ENCODE results near the gene ADCY2.

The ADCY2 gene

DNA sequence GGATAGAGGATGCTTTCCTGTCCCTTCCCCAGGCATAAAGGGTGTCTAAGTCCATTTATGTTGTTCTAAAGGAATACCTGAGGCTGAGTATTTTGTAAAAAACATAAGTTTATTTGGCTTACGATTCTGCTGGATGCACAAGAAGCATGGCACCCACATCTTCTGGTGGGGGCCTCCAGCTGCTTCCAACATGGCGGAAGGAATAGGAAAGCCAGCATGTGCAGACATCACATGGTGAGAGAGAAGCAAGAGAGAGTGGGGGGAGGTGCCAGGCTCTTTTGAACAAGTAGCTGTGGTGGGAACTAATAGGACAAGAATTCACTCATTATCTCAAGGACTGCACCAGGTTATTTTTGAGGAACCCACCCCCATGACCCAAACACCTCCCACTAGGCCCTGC, 77.2 kb downstream of the ADCY2 start:
- Histone ChIP-seq H4K91ac (ENCODE audit: low read length) (no peak overlapping the region), H3K79me1 (replicated peaks; ENCODE audit: low read length, poor library complexity, severe bottlenecking) (no peaks in the 10 kb centered on the region), H3K23ac (ENCODE audit: low read length in 2 of 2) (no peak overlapping the region), H3K4me2 (ENCODE audit: low read length, poor library complexity, severe bottlenecking) (no peak overlapping the region), H3K36me3 (ENCODE audit: control insufficient read depth in 1 of 2, insufficient read depth in 2 of 2, low read depth in 1 of 2, low read length in 2 of 2) (no peaks in the 10 kb centered on the region), H3K14ac (ENCODE audit: low read length in 2 of 2) (no peak overlapping the region), H2AFZ (ENCODE audit: low read depth, low read length) (no peak overlapping the region), H2AK5ac (ENCODE audit: low read length, severe bottlenecking) (no peak overlapping the region), H2BK5ac (ENCODE audit: low read depth, low read length, poor library complexity, severe bottlenecking) (no peak overlapping the region), H2BK12ac (ENCODE audit: low read length in 2 of 2) (no peak overlapping the region), H3K4me1 (ENCODE audit: control insufficient read depth, insufficient read depth, low read depth, low read length) (no peaks in the 10 kb centered on the region), H3K18ac (ENCODE audit: low read depth in 1 of 2, low read length in 2 of 2) (no peak overlapping the region), H3K27ac (ENCODE audit: low read length, poor library complexity, severe bottlenecking) (no peak overlapping the region), H3K4ac (ENCODE audit: low read depth in 1 of 2, low read length in 2 of 2) (no peak overlapping the region), H3K9me3 (ENCODE audit: control insufficient read depth, low read length) (peaks cover 12% of the 10 kb centered on the region), H4K8ac (ENCODE audit: low read length) (no peak overlapping the region), H2BK120ac (ENCODE audit: low read depth, low read length) (no peak overlapping the region), H3K9ac (ENCODE audit: low read length) (no peak overlapping the region), H2BK15ac (ENCODE audit: low read depth, poor library complexity, severe bottlenecking) (no peak overlapping the region), H3K27me3 (ENCODE audit: control insufficient read depth in 1 of 2, insufficient read depth in 1 of 2, low read length in 2 of 2) (no peaks in the 10 kb centered on the region), H3K4me3 (ENCODE audit: insufficient read depth in 1 of 2, low read depth in 1 of 2, low read length in 2 of 2) (no peak overlapping the region)
- WGBS: 63% methylated on average over 2 of the region's 2 CpGs
- DNase-seq: no peak

DNA sequence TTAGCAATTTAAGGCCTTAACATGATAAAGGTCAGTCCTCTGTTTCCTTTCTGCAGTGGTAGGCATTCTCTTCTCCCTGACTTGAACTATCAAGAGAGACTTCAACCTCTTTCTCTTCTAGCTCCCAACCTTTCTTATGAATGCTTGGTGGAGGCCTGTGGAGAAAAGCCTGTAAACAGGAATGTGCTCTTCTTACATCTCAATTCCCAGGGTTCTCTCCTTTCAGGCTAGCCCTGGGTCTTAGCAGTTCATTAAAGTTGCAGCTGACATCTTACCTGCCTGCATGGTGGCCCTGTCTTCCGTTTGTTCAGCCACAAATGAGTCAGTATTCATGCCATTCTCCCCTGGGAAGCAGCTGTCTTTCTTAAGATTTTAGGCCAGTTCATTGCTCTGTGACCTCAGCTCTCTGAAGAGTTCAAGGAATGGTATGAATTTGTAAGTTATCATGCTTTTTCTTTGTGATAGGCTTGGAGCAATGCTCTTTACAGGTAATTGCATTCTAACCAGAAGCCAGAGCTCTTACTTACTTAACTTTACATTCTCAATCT, 77.8 kb downstream of the ADCY2 start:
- H3K18ac ChIP-seq (ENCODE audit: low read depth in 1 of 2, low read length in 2 of 2): no peak overlapping the region
- no peak overlapping the region for H2BK15ac ChIP-seq (ENCODE audit: low read depth, poor library complexity, severe bottlenecking)
- H2BK12ac ChIP-seq (ENCODE audit: low read length in 2 of 2): no peak overlapping the region
- no peak overlapping the region for H3K14ac ChIP-seq (ENCODE audit: low read length in 2 of 2)
- no peak overlapping the region for H2AFZ ChIP-seq (ENCODE audit: low read depth, low read length)
- H3K4ac ChIP-seq (ENCODE audit: low read depth in 1 of 2, low read length in 2 of 2): no peak overlapping the region
- no peaks in the 10 kb centered on the region for H3K27me3 ChIP-seq (ENCODE audit: control insufficient read depth in 1 of 2, insufficient read depth in 1 of 2, low read length in 2 of 2)
- 33% methylated on average over 1 of the region's 1 CpG for WGBS
- H3K23ac ChIP-seq (ENCODE audit: low read length in 2 of 2): no peak overlapping the region
- no peaks in the 10 kb centered on the region for H3K36me3 ChIP-seq (ENCODE audit: control insufficient read depth in 1 of 2, insufficient read depth in 2 of 2, low read depth in 1 of 2, low read length in 2 of 2)
- no peak overlapping the region for H3K9ac ChIP-seq (ENCODE audit: low read length)
- H3K9me3 ChIP-seq (ENCODE audit: control insufficient read depth, low read length): peaks cover 12% of the 10 kb centered on the region
- H3K4me1 ChIP-seq (ENCODE audit: control insufficient read depth, insufficient read depth, low read depth, low read length): no peaks in the 10 kb centered on the region
- no peak for DNase-seq
- H2BK5ac ChIP-seq (ENCODE audit: low read depth, low read length, poor library complexity, severe bottlenecking): no peak overlapping the region
- no peaks in the 10 kb centered on the region for H3K79me1 ChIP-seq (replicated peaks; ENCODE audit: low read length, poor library complexity, severe bottlenecking)
- no peak overlapping the region for H2AK5ac ChIP-seq (ENCODE audit: low read length, severe bottlenecking)
- H3K27ac ChIP-seq (ENCODE audit: low read length, poor library complexity, severe bottlenecking): no peak overlapping the region
- H3K4me3 ChIP-seq (ENCODE audit: insufficient read depth in 1 of 2, low read depth in 1 of 2, low read length in 2 of 2): no peak overlapping the region
- H3K4me2 ChIP-seq (ENCODE audit: low read length, poor library complexity, severe bottlenecking): no peak overlapping the region
- no peak overlapping the region for H2BK120ac ChIP-seq (ENCODE audit: low read depth, low read length)
- no peak overlapping the region for H4K91ac ChIP-seq (ENCODE audit: low read length)
- no peak overlapping the region for H4K8ac ChIP-seq (ENCODE audit: low read length)

DNA sequence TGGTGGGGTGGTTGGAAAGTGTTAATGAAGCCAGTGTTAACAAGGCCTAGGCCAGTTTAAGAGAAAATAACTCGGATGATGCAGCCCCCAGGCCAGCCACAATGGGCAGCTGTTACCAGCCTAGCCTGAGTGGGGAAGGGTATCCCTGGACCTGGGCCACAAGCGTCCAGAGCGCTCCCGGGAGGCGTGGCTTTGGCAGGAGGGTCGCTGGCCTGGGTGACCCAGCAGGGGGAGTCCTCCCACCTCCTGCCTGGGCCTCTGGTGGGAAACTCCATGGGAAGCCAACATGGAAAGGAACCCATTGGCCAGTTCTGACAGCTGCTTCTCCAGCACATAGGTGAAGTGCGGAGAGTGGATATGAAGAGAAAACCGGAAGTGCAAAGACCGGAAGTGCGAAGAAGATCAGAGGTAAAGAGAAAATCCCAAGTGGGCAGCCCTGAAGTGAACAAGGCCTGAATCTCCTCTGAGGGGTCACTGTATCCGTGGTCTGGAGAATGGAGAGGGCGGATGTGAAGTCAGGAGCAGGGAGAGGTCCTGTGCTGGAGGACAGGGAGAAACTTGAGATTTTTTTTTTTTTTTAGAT, 79.0 kb downstream of the ADCY2 start:
- WGBS: 86% methylated on average over 12 of the region's 12 CpGs
- Histone ChIP-seq H3K27ac (ENCODE audit: low read length, poor library complexity, severe bottlenecking) (no peak overlapping the region), H3K9ac (ENCODE audit: low read length) (no peak overlapping the region), H4K8ac (ENCODE audit: low read length) (no peak overlapping the region), H3K9me3 (ENCODE audit: control insufficient read depth, low read length) (peaks cover 12% of the 10 kb centered on the region), H3K36me3 (ENCODE audit: control insufficient read depth in 1 of 2, insufficient read depth in 2 of 2, low read depth in 1 of 2, low read length in 2 of 2) (no peaks in the 10 kb centered on the region), H3K4me3 (ENCODE audit: insufficient read depth in 1 of 2, low read depth in 1 of 2, low read length in 2 of 2) (no peak overlapping the region), H2BK5ac (ENCODE audit: low read depth, low read length, poor library complexity, severe bottlenecking) (no peak overlapping the region), H3K4me2 (ENCODE audit: low read length, poor library complexity, severe bottlenecking) (no peak overlapping the region), H3K27me3 (ENCODE audit: control insufficient read depth in 1 of 2, insufficient read depth in 1 of 2, low read length in 2 of 2) (no peaks in the 10 kb centered on the region), H3K4me1 (ENCODE audit: control insufficient read depth, insufficient read depth, low read depth, low read length) (no peaks in the 10 kb centered on the region), H3K23ac (ENCODE audit: low read length in 2 of 2) (no peak overlapping the region), H2BK120ac (ENCODE audit: low read depth, low read length) (no peak overlapping the region), H3K18ac (ENCODE audit: low read depth in 1 of 2, low read length in 2 of 2) (no peak overlapping the region), H2AK5ac (ENCODE audit: low read length, severe bottlenecking) (no peak overlapping the region), H4K91ac (ENCODE audit: low read length) (no peak overlapping the region), H2BK12ac (ENCODE audit: low read length in 2 of 2) (no peak overlapping the region), H3K14ac (ENCODE audit: low read length in 2 of 2) (no peak overlapping the region), H2AFZ (ENCODE audit: low read depth, low read length) (no peak overlapping the region), H3K4ac (ENCODE audit: low read depth in 1 of 2, low read length in 2 of 2) (no peak overlapping the region), H3K79me1 (replicated peaks; ENCODE audit: low read length, poor library complexity, severe bottlenecking) (no peaks in the 10 kb centered on the region), H2BK15ac (ENCODE audit: low read depth, poor library complexity, severe bottlenecking) (no peak overlapping the region)
- no peak for DNase-seq

DNA sequence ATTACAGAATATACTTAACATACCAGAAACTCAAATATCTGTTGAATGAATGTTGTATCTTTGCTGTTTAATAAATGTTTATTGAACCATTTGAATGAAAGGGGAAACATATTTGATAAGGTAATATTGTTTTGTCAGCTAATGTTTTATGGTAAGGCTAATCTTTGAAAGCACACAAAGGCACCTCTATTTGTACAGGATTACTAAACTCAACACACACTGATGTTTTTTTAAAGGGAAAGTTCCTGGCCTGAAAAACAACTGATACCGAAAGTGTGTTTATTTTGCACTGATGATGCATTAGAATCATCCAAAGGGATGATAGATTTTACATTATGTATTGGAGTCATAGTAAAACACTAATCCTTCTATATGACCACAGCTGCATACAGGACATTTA, 82.5 kb downstream of the ADCY2 start:
- Histone ChIP-seq H2AK5ac (ENCODE audit: low read length, severe bottlenecking) (no peak overlapping the region), H3K27ac (ENCODE audit: low read length, poor library complexity, severe bottlenecking) (no peak overlapping the region), H3K4ac (ENCODE audit: low read depth in 1 of 2, low read length in 2 of 2) (no peak overlapping the region), H3K79me1 (replicated peaks; ENCODE audit: low read length, poor library complexity, severe bottlenecking) (no peaks in the 10 kb centered on the region), H3K14ac (ENCODE audit: low read length in 2 of 2) (no peak overlapping the region), H3K9ac (ENCODE audit: low read length) (no peak overlapping the region), H2BK5ac (ENCODE audit: low read depth, low read length, poor library complexity, severe bottlenecking) (no peak overlapping the region), H4K8ac (ENCODE audit: low read length) (no peak overlapping the region), H3K4me3 (ENCODE audit: insufficient read depth in 1 of 2, low read depth in 1 of 2, low read length in 2 of 2) (no peak overlapping the region), H3K4me1 (ENCODE audit: control insufficient read depth, insufficient read depth, low read depth, low read length) (no peaks in the 10 kb centered on the region), H2AFZ (ENCODE audit: low read depth, low read length) (no peak overlapping the region), H2BK120ac (ENCODE audit: low read depth, low read length) (no peak overlapping the region), H3K36me3 (ENCODE audit: control insufficient read depth in 1 of 2, insufficient read depth in 2 of 2, low read depth in 1 of 2, low read length in 2 of 2) (no peaks in the 10 kb centered on the region), H2BK15ac (ENCODE audit: low read depth, poor library complexity, severe bottlenecking) (no peak overlapping the region), H3K18ac (ENCODE audit: low read depth in 1 of 2, low read length in 2 of 2) (no peak overlapping the region), H3K9me3 (ENCODE audit: control insufficient read depth, low read length) (no peaks in the 10 kb centered on the region), H4K91ac (ENCODE audit: low read length) (no peak overlapping the region), H3K27me3 (ENCODE audit: control insufficient read depth in 1 of 2, insufficient read depth in 1 of 2, low read length in 2 of 2) (no peaks in the 10 kb centered on the region), H3K23ac (ENCODE audit: low read length in 2 of 2) (no peak overlapping the region), H3K4me2 (ENCODE audit: low read length, poor library complexity, severe bottlenecking) (no peak overlapping the region), H2BK12ac (ENCODE audit: low read length in 2 of 2) (no peak overlapping the region)
- DNase-seq: no peak
- WGBS: no CpG with 5 or more reads among the region's 1 CpG
